Measurements from ENCODE around the gene CRYBB1.

DNA sequence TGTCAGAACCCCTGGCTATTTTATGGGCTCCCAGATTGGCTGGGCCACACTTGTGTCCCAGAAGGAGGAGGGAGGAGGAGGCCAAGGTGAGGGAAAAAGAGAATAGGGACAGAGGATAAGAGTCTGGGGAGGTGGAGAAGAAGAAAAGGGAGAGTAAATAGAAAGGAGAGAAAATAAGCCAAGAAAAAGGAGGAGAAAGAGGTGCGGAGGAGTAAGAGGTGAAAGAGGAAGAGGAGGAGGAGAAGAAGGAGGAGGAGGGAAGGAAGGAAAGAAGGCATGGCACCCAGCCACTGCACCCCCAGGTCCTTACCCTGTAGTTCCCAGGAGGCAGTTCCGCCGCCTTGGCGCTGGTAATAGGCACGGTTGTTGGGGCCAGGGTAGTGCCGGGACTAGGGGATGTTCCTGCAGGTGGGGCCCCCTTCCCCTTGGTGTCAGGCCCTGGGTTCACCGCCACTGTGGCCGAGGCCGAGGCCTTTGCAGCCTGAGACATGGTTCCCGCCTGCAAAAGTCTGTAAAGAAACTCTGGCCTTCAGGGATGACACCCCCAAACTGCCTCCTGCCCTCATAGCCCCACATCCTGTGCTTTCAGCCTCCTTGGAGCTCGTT is 1.9 kb downstream of the CRYBB1 start:
- TF ChIP-seq, protein P1, sequence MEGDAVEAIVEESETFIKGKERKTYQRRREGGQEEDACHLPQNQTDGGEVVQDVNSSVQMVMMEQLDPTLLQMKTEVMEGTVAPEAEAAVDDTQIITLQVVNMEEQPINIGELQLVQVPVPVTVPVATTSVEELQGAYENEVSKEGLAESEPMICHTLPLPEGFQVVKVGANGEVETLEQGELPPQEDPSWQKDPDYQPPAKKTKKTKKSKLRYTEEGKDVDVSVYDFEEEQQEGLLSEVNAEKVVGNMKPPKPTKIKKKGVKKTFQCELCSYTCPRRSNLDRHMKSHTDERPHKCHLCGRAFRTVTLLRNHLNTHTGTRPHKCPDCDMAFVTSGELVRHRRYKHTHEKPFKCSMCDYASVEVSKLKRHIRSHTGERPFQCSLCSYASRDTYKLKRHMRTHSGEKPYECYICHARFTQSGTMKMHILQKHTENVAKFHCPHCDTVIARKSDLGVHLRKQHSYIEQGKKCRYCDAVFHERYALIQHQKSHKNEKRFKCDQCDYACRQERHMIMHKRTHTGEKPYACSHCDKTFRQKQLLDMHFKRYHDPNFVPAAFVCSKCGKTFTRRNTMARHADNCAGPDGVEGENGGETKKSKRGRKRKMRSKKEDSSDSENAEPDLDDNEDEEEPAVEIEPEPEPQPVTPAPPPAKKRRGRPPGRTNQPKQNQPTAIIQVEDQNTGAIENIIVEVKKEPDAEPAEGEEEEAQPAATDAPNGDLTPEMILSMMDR (IDR thresholded peaks at IDR 0.05): no peak
- no peak for TF ChIP-seq POLR2A (IDR thresholded peaks at IDR 0.05)
